Activated effector memory CD4-positive, alpha-beta T cell treated with Interleukin-2 at 50 U/mL for 16 hours (primary cell): ENCODE results near the gene EPM2A.

Experiments used
- DNase-seq: peaks from one replicate; pipeline ENCODE4 v3.0.0-alpha.2; 2020

The EPM2A gene

DNA sequence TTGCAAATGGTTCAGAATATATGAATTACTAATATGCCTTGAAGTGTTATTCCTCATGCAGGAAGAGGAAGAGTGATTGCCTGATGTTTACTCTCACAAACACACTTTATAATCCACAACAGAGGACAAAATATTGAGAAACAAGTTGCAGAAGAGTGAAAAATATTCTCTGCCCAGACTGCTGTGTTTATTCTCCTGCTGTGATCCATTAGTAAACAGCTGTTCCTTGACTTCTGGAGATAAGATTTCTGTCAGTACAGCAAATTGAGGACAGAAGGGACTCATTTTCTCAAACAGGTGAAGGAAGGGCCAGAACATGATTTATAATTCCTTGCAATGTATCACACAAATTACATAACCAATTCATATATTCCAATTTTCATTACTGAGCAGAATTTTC, 148.0 kb downstream of the EPM2A start:
- no peak for DNase-seq

DNA sequence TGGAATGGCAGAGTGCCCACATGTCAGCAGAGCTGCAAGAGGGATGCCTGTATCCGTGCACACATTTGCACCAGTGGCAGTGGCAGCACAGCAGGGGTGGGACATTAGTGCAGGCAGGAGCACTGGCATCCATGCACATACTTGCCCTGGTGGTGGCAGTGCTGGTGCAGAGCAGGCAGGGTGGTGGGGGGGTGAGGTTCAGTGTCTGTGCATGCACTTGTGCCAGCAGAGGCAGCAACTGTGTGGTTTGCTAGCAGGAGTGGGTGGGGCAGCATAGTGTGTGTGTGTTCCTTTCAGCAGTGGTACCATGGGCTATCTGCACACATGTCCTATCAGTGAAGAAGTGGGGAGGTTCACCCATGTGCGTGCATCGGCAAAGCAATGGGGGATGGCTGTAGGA, 151.6 kb downstream of the EPM2A start:
- no peak for DNase-seq
